Measurements from ENCODE around the gene RPS10. TPM values are rescaled to one million over a fixed set of nuclear protein-coding genes. Genes with fewer than 3 reads are reported as not detected.

RPS10 gene
- total RNA-seq (1,000 to 10,000 TPM; 2,352 to 2,733 (median 2,512) TPM), total RNA-seq (6.7 to 28.2 (median 13.7) reads per million in 29 experiments)
- 4,600 TPM for total RNA-seq (2013)

- DNase-seq: peak; percentile 71 to 95 (median 85)
- H3K4me3 Mint-ChIP-seq: peak within 1 kb of the TSS; percentile 96 to 99 (median 98)
- H3K4me1 Mint-ChIP-seq: peaks cover 28 to 39% (median 38%) of the 10 kb centered on the region in 3 donors
- CTCF ChIA-PET: interaction anchor here in 1 of 2 donors (0.6 to 2.2 kb wide), 4 partner anchors 11 to 462 kb away, joined by 3 to 10 read pairs (median 4); partner anchors contain the start of gene TAF11
- no peaks in the 10 kb centered on the region for H3K9me3 Mint-ChIP-seq
- H3K4me1 ChIP-seq (ENCODE audit: control insufficient read depth in 1 of 2, extremely low read depth in 1 of 2, insufficient read depth in 2 of 2, low read length in 2 of 2): peaks cover 0 to 37% of the 10 kb centered on the region in 2 experiments
- H3K27me3 Mint-ChIP-seq: no peaks in the 10 kb centered on the region
- peak within 1 kb of the TSS; percentile 91 to 97 for H3K4me3 ChIP-seq (ENCODE audit: control insufficient read depth in 1 of 2, extremely low read depth in 1 of 2, low read length in 1 of 2)
- H3K36me3 Mint-ChIP-seq: peaks cover 33% of the 10 kb centered on the region
- 0% methylated on average over 36 of the region's 58 CpGs for WGBS (ENCODE audit: insufficient coverage)
- H3K27ac ChIP-seq (ENCODE audit: low read length): peak within 1 kb of the TSS; percentile 84
- POLR2A ChIA-PET: interaction anchor here in 1 of 2 donors (0.6 to 0.7 kb wide), 4 partner anchors 30 to 521 kb away, joined by 3 to 6 read pairs (median 4); partner anchors contain the start of gene HMGA1
- H3K9me3 ChIP-seq: no peaks in the 10 kb centered on the region
- no peaks in the 10 kb centered on the region for H3K27me3 ChIP-seq (replicated peaks in 1 of 2; ENCODE audit: control insufficient read depth in 2 of 2, extremely low read depth in 1 of 2, insufficient read depth in 2 of 2, low read length in 1 of 2)
- ATAC-seq (replicated peaks in 1 of 4): peak; percentile 96 to 98 (median 98)
- H3K36me3 ChIP-seq (ENCODE audit: control insufficient read depth in 2 of 2, extremely low read depth in 1 of 2, insufficient read depth in 1 of 2, low read length in 1 of 2): peaks cover 13 to 38% of the 10 kb centered on the region in 2 donors
- peak within 1 kb of the TSS; percentile 98 for H3K27ac Mint-ChIP-seq
These were observed at the start of gene RPS10 for GRCh38 chr6:34425498-34426410. Gene RPS10 (minus strand): TSS chr6:34426069. CDS start chr6:34425221, 848 bp downstream.

GRCh38 chr6:34475238-34475682 is 49.4 kb upstream of the RPS10 start:
- POLR2A ChIA-PET: no interaction called here
- Mint-ChIP-seq H3K27ac (no peak overlapping the region), H3K9me3 (peaks cover 0 to 5% (median 0%) of the 10 kb centered on the region in 3 donors), H3K36me3 (no peaks in the 10 kb centered on the region), H3K4me1 (no peaks in the 10 kb centered on the region), H3K27me3 (no peaks in the 10 kb centered on the region), H3K4me3 (no peak overlapping the region)
- H3K27me3 ChIP-seq (replicated peaks in 1 of 2; ENCODE audit: control insufficient read depth in 2 of 2, extremely low read depth in 1 of 2, insufficient read depth in 2 of 2, low read length in 1 of 2): no peaks in the 10 kb centered on the region
- no peak for DNase-seq
- ATAC-seq (replicated peaks in 1 of 4): no peak
- no peaks in the 10 kb centered on the region for H3K9me3 ChIP-seq
- H3K27ac ChIP-seq (ENCODE audit: low read length): no peak overlapping the region
- no peaks in the 10 kb centered on the region for H3K4me1 ChIP-seq (ENCODE audit: control insufficient read depth in 1 of 2, extremely low read depth in 1 of 2, insufficient read depth in 2 of 2, low read length in 2 of 2)
- H3K4me3 ChIP-seq (ENCODE audit: control insufficient read depth in 1 of 2, extremely low read depth in 1 of 2, low read length in 1 of 2): no peak overlapping the region
- CTCF ChIA-PET: no interaction called here
- 86% methylated on average over 2 of the region's 5 CpGs for WGBS (ENCODE audit: insufficient coverage)
- no peaks in the 10 kb centered on the region for H3K36me3 ChIP-seq (ENCODE audit: control insufficient read depth in 2 of 2, extremely low read depth in 1 of 2, insufficient read depth in 1 of 2, low read length in 1 of 2)

- Histone ChIP-seq H3K9me3 (no peaks in the 10 kb centered on the region), H3K36me3 (ENCODE audit: control insufficient read depth in 2 of 2, extremely low read depth in 1 of 2, insufficient read depth in 1 of 2, low read length in 1 of 2) (no peaks in the 10 kb centered on the region), H3K4me3 (ENCODE audit: control insufficient read depth in 1 of 2, extremely low read depth in 1 of 2, low read length in 1 of 2) (no peak overlapping the region), H3K4me1 (ENCODE audit: control insufficient read depth in 1 of 2, extremely low read depth in 1 of 2, insufficient read depth in 2 of 2, low read length in 2 of 2) (no peaks in the 10 kb centered on the region), H3K27ac (ENCODE audit: low read length) (no peak overlapping the region), H3K27me3 (replicated peaks in 1 of 2; ENCODE audit: control insufficient read depth in 2 of 2, extremely low read depth in 1 of 2, insufficient read depth in 2 of 2, low read length in 1 of 2) (no peaks in the 10 kb centered on the region)
- ChIA-PET CTCF (no interaction called here), POLR2A (no interaction called here)
- ATAC-seq (replicated peaks in 1 of 4): no peak
- Mint-ChIP-seq H3K4me3 (no peak overlapping the region), H3K4me1 (no peaks in the 10 kb centered on the region), H3K27me3 (no peaks in the 10 kb centered on the region), H3K27ac (no peak overlapping the region), H3K36me3 (no peaks in the 10 kb centered on the region), H3K9me3 (peaks cover 0 to 5% (median 0%) of the 10 kb centered on the region in 3 donors)
- no peak for DNase-seq
- 87% methylated on average over 2 of the region's 2 CpGs for WGBS (ENCODE audit: insufficient coverage)
These were observed 48.9 kb upstream of the RPS10 start for GRCh38 chr6:34474754-34475153.

- WGBS (ENCODE audit: insufficient coverage): no CpG with 5 or more reads among the region's 1 CpG
- ATAC-seq (replicated peaks in 1 of 4) (no peak), DNase-seq (no peak)
- no peaks in the 10 kb centered on the region for H3K27me3 ChIP-seq (replicated peaks in 1 of 2; ENCODE audit: control insufficient read depth in 2 of 2, extremely low read depth in 1 of 2, insufficient read depth in 2 of 2, low read length in 1 of 2)
- H3K4me1 ChIP-seq (ENCODE audit: control insufficient read depth in 1 of 2, extremely low read depth in 1 of 2, insufficient read depth in 2 of 2, low read length in 2 of 2): no peaks in the 10 kb centered on the region
- no peaks in the 10 kb centered on the region for H3K36me3 Mint-ChIP-seq
- H3K4me1 Mint-ChIP-seq: peaks cover 0 to 3% (median 0%) of the 10 kb centered on the region in 3 donors
- no peak overlapping the region for H3K4me3 Mint-ChIP-seq
- ChIA-PET POLR2A (no interaction called here), CTCF (no interaction called here)
- no peak overlapping the region for H3K4me3 ChIP-seq (ENCODE audit: control insufficient read depth in 1 of 2, extremely low read depth in 1 of 2, low read length in 1 of 2)
- peaks cover 0 to 5% (median 0%) of the 10 kb centered on the region in 3 donors for H3K9me3 Mint-ChIP-seq
- H3K27ac Mint-ChIP-seq: no peak overlapping the region
- no peaks in the 10 kb centered on the region for H3K36me3 ChIP-seq (ENCODE audit: control insufficient read depth in 2 of 2, extremely low read depth in 1 of 2, insufficient read depth in 1 of 2, low read length in 1 of 2)
- no peak overlapping the region for H3K27ac ChIP-seq (ENCODE audit: low read length)
- H3K27me3 Mint-ChIP-seq: peaks cover 0 to 2% of the 10 kb centered on the region in 2 donors
- no peaks in the 10 kb centered on the region for H3K9me3 ChIP-seq
These were observed 48.1 kb upstream of the RPS10 start for GRCh38 chr6:34473967-34474366.

- Histone ChIP-seq H3K27ac (ENCODE audit: low read length) (no peak overlapping the region), H3K27me3 (replicated peaks in 1 of 2; ENCODE audit: control insufficient read depth in 2 of 2, extremely low read depth in 1 of 2, insufficient read depth in 2 of 2, low read length in 1 of 2) (peaks cover 0 to 7% of the 10 kb centered on the region in 2 experiments), H3K36me3 (ENCODE audit: control insufficient read depth in 2 of 2, extremely low read depth in 1 of 2, insufficient read depth in 1 of 2, low read length in 1 of 2) (no peaks in the 10 kb centered on the region), H3K9me3 (no peaks in the 10 kb centered on the region), H3K4me3 (ENCODE audit: control insufficient read depth in 1 of 2, extremely low read depth in 1 of 2, low read length in 1 of 2) (no peak overlapping the region), H3K4me1 (ENCODE audit: control insufficient read depth in 1 of 2, extremely low read depth in 1 of 2, insufficient read depth in 2 of 2, low read length in 2 of 2) (no peaks in the 10 kb centered on the region)
- no CpG with 5 or more reads among the region's 5 CpGs for WGBS (ENCODE audit: insufficient coverage)
- peaks cover 2 to 6% of the 10 kb centered on the region in 2 donors for H3K27me3 Mint-ChIP-seq
- H3K36me3 Mint-ChIP-seq: no peaks in the 10 kb centered on the region
- H3K4me3 Mint-ChIP-seq: no peak overlapping the region
- DNase-seq (no peak), ATAC-seq (replicated peaks in 1 of 4) (no peak)
- no peak overlapping the region for H3K27ac Mint-ChIP-seq
- peaks cover 0 to 7% (median 0%) of the 10 kb centered on the region in 3 donors for H3K4me1 Mint-ChIP-seq
- peaks cover 0 to 5% (median 0%) of the 10 kb centered on the region in 3 donors for H3K9me3 Mint-ChIP-seq
- ChIA-PET CTCF (no interaction called here), POLR2A (no interaction called here)
These were observed 46.6 kb upstream of the RPS10 start for GRCh38 chr6:34472425-34472824.

- 52% methylated on average over 2 of the region's 3 CpGs for WGBS (ENCODE audit: insufficient coverage)
These were observed 43.6 kb upstream of the RPS10 start for GRCh38 chr6:34469499-34469898.

More at GRCh38 chr6:34469499-34469898, 43.6 kb upstream of the RPS10 start:
- Histone ChIP-seq H3K4me3 (ENCODE audit: control insufficient read depth in 1 of 2, extremely low read depth in 1 of 2, low read length in 1 of 2) (no peak overlapping the region), H3K27ac (ENCODE audit: low read length) (no peak overlapping the region), H3K4me1 (ENCODE audit: control insufficient read depth in 1 of 2, extremely low read depth in 1 of 2, insufficient read depth in 2 of 2, low read length in 2 of 2) (peaks cover 3 to 14% of the 10 kb centered on the region in 2 experiments), H3K36me3 (ENCODE audit: control insufficient read depth in 2 of 2, extremely low read depth in 1 of 2, insufficient read depth in 1 of 2, low read length in 1 of 2) (no peaks in the 10 kb centered on the region), H3K9me3 (no peaks in the 10 kb centered on the region), H3K27me3 (replicated peaks in 1 of 2; ENCODE audit: control insufficient read depth in 2 of 2, extremely low read depth in 1 of 2, insufficient read depth in 2 of 2, low read length in 1 of 2) (peaks cover 0 to 31% of the 10 kb centered on the region in 2 experiments)
- peaks cover 7 to 9% (median 8%) of the 10 kb centered on the region in 3 donors for H3K4me1 Mint-ChIP-seq
- no peaks in the 10 kb centered on the region for H3K36me3 Mint-ChIP-seq
- no peak overlapping the region for H3K27ac Mint-ChIP-seq
- ATAC-seq (replicated peaks in 1 of 4) (no peak), DNase-seq (no peak)
- H3K4me3 Mint-ChIP-seq: no peak overlapping the region
- ChIA-PET CTCF (no interaction called here), POLR2A (no interaction called here)
- peaks cover 0 to 5% (median 0%) of the 10 kb centered on the region in 3 donors for H3K9me3 Mint-ChIP-seq
- peaks cover 17 to 25% of the 10 kb centered on the region in 2 donors for H3K27me3 Mint-ChIP-seq

All from T-cell (primary cell).